NCI-H1048 (cell line): ENCODE results near the gene ALPP.
"Not testable (repeated sequence)": the region's sequence is repeated elsewhere in the genome, so short reads cannot be mapped to it uniquely, and the experiment has no call there.

Source experiments
- DNase-seq: peaks from one replicate; lab custom pipeline; 2025; lab: John Stamatoyannopoulos, UW

ALPP gene

DNA sequence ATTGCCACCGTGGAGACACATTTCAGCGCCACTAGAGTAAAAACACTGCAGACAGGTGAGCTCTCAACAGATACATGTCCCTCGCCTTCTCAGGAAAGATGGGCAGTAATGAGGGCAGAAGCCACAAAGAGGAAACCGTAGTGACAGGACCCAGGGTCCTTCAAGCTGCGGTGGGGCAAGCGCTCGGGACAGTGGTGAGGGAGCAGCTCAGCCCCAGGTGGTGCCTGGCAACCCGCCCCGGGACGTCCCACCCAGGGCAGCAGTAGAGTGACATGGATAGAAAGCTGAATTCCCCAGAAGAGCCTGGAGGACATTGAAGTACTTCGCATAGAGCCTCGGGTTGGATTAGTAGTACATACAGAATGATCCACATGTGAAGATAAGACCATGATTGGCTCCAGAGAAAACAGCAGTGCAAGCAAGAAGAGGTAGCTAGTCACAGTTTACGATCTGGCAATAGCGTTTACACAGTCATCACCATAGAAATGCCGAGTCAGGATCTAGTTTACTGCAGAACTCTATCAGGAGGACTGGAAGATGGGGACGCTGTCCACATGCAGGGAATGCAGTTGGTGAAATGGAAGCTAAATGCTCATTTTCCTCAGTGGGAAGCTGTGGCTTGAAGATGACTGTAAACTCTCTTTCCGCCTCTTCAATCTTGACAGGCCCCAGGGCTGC is 37.4 kb upstream of the ALPP start:
- no peak for DNase-seq

DNA sequence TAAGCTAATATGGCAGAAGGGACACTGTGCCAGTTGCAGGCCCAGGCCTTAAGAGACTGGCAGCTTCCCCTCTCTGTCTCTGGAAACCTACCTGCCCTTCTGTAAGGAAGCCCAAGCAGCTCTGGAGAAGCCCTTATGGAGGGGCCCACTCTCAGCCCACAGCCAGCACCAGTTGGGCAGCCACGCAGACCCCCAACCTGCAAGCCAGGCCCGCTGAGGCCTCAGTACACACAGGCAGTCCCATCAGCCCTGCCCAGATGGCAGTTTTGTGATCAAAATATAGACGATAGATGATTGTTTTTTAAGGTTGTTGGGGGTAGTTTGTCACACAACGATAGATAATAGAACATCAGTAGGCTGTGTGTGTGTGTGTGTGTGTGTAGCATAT is 36.8 kb upstream of the ALPP start:
- no peak for DNase-seq

DNA sequence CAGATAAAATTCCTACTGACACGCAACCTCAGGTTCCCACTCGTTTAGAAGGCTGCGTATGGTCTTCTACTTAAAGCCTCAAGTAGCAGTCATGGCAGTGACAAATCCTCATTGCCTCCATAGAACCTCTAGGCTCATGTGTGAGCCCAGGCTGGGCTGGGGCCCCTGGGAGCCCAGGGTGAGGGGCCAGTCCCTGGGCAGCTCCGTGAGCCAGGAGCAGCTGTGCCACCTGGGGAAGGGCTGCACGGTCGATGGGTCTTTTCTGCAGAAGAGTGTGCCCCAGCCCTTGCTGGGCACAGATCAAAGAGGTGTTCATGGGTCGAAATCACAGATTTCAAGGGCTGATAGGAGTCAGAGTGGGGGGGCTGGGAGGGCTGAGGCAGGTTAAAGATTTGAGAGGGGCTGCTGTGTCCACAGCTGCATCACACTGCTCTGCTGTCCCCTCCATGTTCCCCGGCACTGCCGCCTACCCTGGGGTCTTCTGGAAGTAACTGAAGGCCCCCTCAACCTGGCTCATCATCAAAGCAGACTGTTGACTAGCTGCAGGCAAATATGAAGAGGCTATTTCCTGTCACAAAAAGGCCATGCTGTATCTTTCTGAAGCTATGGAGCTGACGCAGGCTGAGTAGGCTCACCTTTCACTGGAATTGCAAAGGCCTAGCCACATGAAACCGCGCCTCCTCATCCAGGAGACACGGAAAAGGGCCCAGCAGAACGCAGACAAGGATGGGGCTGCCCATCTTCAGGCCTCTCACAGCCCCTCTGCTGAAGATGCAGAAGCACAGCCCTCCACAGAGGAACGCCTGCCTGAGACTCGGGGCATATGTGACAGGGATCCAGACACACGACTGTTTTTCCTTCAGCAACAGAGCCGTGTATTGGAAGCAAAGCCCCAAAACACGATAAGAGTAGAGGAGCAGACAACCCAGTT is 35.7 kb upstream of the ALPP start:
- DNase-seq, result no peak

DNA sequence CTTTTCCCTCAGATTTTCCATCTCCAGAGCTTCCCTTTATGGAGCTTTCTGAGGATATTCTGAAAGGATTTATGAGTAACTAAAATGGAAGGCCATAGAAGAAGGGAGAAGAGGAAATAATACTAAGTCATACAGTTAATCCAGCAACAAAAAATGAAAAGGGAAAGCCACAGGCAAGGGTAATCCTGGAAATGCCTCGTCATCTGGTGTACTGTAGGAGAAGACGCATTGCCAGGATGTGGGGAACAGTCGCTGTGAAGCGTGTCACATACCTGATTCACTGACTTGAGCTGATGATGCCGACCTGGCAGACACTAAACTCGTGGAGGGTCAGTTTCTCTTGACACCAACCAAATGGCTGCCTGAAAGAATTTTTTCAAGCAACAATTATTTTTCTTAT is 34.7 kb upstream of the ALPP start:
- no peak for DNase-seq

DNA sequence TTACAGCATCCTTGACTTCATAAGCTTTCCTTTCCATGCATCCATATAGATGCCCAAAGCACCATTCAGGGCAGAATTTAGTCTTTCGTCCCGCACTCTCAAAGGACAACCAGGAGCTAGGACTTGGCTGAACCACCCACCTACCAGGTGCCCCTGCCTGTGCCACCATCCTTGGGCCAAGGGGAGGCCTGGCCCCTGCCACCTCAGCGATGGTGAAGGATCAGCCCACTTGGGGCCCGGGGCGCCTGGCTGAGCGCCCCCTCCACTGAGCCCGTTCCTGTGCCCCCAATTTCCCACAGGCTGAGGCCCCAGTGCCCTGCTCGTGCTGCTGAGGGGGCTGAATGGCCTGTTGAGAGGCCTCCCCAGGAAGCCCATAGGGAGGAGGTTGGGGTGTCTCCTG is 33.3 kb upstream of the ALPP start:
- DNase-seq, result no peak

DNA sequence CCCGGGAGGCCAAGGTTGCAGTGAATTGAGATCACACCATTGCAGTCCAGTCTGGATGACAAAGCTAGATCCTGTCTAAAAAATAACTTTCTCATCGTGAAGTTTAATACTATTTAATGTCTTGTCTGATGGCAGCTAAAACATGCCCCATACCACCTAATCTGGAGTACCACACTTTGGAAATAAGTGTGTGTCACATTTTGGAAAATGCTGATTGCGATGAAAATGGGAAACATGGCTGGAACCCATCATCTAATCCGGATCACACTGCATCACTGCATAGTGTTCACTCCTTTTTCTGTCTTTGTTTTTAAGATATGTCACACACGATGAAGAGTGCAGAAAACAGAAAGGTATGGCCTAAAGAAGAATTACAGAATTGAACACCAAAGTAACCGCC is 31.2 kb upstream of the ALPP start:
- DNase-seq, result no peak

DNA sequence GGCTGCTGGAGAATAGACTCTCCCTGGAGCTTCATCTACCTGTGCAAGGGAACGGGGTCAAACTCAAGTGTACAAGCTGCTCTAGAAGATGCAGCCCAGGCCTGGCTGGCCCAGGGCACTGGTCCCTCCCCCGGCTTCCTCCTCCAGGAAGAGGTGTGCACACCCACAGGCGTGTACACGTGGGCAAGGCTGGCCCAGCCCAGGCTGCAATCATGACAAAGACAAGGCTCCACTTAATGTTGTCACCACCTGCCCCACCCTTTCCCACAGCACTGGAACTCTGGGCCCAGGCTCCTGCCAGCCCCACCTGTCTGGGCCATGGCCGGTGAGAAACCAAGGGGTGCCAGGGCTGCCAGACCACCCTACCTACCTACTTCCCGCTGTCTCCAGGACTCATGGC is 29.6 kb upstream of the ALPP start:
- no peak for DNase-seq

DNA sequence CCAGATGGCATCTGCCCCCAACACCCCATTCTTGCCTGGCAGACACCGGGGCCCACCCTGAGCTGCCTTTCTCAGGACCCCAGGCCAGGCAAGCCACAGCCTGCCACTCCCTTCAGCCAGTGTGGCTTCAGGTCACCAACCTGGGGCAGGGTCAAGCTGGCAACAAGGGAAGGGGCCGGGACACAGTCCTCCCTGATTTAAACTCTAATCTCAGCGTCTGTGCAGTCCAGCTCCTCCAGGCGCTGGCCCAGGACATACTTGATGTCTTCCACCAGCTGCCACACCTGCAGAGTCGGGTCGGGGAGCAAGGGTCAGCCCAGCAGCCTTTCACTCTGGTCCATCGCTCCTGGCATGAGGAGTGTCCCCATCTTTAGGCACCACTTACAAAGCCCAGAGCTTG is 29.0 kb upstream of the ALPP start:
- no peak for DNase-seq

DNA sequence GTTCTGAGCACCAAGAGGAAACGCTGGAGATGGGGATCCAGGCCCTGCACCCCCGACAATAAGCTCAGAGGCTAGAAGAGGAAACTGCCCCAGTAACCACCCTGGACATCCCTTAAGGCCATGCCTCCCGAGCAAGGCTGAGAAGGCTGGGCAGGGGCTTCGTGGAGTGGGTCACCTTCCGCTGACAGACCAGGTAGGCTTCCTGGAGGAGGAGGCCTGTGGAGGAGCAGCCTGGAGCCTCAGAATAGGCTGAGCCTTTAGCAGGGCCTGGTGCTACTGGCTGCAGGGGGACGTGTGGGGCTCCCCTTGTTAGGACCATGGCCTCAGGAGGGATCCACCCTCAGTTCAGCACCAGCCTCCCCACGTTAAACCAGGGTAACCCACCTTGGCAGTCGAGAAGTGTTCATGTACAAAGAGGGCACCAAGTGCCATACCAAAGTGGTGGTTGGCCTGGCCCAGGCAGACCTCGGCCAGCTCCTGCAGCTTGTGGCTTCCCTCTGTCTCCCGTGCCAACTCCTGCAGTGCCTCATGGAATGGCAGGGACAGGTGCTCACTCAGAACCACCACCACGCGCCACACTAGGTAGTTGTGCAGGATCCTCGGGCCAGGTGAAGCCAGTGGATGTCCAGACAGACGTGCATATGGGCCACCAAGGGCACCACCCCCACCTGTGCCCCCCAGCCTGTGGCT is 28.5 kb upstream of the ALPP start:
- no peak for DNase-seq

DNA sequence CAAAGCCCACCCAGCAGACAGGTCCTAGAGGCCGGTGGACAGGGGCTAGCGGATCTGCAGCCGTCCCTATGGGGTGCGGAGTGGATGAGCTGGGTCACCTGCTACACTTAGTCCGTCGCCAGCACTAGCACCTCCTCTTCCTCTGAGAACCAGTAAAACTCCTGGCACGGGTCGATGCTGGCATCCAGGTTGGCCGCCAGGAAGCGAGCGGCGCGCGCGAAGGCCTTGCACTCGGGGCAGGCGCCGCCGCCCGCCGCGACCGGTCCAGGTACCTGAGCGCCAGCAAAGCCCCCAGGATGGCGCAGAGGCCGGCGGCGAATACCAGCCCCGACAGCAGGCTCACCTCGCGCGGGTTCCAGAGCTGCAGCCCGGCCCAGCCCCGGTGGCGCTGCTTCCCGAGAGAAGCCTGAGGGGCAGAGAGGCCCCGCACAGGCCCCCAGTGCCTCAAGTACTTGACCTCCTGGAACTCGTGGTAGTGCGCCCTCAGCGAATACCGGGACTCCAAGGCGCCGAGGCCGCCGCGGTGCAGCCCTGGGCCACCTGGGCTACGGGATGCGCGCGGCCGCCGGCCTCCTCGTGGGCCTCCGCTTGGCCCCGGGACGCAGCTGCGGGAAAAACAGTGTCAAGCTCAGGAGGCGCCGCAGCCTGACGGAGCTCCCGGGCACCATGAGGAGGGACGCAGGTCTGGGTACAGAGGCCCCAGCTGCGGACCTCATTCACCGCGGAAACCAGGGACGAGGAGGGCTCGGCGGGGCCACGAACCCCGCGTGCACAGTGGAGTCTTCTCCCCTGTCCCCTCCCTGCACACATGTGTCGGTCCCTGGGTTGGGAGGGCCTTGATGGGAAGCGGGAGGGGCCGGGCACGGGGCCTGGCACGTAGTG is 27.5 kb upstream of the ALPP start:
- DNase-seq, result no peak

DNA sequence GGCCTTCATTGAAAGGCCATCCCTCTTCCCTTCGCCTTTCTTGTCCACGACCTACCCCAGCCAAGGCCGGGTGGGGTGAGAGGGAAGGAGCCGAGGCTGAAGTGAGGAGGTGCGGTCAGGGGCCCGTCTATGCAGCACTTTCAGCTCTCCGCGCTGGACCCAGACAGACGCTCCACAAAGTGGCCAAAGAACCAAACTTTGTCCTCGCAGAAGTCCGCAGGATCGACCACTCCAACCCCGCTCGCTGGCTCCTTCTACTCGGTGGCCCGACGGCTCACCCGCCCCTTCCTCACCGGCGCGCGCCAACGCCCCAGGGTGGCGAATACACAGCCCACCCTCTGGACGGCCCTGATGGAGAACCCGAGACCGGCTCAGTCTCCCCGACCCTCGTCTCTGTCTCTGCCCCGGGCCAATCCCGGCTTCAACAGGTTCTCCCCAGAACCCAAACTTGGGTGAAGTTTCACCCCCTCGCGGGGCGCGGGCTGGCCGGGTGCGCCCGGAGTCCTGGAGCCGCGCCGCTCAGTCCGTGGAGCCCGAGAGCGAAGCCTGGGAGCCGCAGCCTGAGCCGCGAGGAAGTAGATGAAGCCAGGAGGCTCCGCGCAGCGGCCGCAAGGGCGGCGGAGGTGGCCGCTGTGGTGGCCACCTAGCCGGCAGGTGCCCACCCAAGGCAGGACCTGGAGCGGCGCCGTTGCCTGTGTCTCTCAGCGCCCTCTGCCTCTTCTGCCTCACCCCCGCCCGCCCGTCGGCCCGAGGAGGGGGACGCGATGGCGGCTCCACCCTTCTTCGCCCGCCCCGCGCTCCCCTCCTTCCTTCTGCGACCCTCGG is 26.7 kb upstream of the ALPP start:
- DNase-seq, result no peak

DNA sequence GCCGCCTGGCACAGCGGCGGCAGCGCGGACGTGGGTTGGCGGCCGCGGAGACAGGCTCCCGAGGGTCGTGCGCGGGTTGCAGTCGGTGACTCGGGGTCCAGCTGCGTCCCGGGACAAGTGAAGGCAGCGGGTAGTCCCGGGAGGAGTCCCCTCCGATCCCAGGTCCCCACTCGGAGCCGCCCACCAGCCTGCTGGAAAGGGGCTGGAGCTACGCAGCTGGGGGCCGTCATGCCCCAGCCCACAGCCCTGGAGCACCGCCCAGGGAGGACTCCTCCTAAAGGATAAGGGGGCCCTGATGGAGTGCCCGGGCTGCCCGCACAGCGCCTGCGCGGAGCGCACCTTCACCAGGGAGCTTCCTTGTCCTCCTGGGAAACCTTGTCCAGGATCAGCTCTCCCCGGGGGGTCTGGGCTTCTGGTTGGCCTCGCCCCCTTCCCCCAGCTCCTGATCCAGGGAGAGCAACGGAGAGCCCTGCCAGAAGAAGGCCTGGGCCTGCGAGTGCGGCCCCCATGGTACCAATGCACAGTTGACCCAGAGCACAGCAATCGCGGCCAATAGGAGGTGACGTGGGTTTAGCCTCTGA is 25.9 kb upstream of the ALPP start:
- no peak for DNase-seq

DNA sequence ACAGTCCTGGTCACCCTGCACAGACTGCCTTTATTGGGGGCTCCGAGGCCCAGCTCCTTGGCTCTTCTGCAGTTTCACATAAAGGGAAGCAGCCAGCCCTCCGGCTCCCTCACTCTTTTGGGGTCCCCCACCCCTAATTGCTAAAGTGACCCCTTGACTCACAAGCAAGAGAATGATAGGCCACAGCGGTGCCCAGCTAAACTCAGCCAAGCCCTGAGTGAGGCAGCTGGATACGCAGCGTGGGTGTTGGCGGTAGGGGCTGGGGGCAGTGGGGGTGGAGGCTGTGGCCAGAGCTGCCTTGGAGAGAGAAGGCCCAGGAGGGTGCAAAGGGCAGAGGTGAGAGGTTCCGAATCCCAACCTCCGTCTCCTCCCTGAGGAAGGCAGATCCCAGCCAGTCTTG is 25.5 kb upstream of the ALPP start:
- DNase-seq, result no peak

DNA sequence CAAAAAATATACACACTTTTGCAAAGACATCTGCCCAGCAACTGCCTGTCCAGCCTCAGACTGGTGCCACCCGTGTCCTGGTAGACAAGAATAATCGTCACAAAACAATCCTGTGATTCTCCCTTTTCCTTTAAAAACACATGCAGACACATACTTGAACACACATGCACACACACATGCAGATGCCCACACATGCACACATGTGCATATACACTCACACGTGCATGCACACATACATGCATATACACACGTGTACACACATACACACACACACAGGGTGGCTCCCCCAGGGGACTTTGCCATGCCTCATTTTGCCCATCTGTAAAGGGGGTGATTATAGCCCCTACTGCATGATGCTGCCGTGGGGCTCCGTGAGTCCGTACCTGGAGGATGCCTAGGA is 24.9 kb upstream of the ALPP start:
- no peak for DNase-seq

DNA sequence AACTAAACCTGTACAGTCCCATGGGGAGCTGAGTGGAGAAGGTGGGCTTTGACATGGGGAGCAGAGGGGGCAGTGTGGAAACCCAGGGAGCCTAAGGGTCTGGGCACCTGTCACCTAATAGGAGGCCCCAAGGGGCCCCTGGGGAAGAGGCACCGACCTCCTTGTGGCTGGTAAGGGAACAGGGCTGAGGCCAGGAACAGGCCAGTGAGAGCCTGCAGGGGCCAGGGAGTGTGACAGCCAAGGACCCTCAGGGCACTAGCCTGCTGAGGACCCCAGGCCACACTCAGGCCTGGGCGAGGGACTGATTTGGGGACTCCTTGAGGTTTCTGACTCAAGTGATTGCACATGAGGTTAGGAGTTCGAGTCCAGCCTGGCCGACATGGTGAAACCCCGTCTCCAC is 24.5 kb upstream of the ALPP start:
- no peak for DNase-seq

DNA sequence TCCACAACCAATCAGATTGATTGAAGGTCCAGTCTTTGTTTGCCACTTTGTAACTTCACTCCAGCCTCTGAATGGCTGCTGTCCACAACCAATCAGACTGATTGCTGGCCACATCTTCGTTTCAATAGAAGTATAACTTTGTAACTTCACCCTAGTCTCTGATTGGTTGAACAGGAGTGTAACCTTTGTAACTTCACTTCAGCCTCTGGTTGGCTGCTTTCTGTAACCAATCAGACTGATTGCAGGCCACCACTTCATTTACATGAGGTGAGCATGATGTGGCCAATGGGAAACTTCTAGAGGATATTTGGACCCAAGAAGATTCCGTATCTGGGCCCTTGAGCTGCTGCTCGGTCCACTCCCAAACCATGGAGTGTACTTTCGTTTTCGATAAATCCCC is 16.9 kb upstream of the ALPP start:
- DNase-seq, result no peak

DNA sequence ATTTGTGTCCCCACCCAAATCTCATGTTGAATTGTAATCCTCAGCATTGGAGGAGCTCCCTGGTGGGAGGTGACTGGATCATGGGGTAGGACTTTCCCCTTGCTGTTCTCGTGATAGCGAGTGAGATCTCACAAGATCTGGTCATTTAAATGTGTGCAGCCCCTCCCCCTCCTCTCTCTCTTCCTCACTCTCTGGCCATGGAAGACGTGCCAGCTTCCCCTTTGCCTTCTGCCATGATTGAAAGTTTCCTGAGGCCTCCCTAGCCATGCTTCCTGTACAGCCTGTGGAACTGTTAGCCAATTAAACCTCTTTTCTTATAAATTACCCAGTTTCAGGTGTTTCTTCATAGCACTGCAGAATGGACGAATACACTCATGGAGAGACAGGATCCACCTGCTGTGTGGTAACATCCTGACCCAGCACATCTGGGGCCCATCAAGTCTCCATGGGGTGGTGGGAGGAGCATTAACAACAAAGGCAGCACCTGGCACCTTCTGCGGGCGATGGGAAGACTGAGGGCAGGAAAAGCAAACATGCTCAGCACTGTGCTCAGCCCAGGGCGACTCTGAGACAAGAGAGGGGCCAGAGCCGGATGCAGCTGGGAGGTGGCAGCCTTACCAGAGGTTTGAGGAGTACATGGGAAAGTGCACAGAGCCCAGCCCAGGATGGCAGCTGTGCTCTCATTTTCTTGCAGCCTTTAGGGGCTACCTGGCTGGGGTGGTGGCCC is 16.2 kb upstream of the ALPP start:
- DNase-seq, result no peak

DNA sequence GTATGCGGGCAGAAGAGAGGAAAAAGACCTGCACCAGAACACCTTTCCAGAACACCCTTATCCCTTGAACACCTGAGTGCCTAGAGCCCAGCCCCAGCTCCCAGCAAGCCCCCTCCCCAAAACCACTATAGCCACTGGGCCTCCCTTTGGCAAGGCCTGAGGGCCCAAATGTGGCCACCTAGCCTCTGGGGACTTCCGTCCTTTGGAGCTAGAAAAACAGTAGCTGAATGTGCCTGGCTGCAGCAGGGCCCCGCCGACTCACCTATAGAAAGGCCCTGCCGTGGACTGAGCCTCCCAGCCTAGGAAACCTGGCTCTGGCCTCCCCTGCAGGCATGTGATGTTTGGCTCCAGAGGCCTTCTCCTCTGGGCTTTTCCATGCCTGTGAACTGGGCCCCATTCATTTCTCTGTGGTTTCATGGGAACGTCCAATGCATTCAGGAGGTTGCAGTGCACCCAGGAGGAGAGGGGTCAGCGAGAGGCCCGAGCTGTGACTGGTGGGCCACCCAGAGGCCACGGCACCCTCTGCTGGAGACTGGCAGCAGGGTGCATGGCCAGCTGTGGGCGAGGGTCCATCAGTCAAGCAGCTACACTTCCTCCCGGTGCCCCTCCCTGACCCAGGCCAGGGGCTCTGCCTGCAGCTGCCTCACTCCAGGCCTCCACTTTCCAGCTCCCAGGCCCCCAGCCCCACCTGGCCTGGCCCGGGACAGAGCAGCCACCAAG is 15.3 kb upstream of the ALPP start:
- DNase-seq, result not testable (repeated sequence)
